SH-SY5Y (cell line): ENCODE data around the gene TNFRSF18.

Experiments used
- GATA2 ChIP-seq: IDR thresholded peaks from 2 replicates; pipeline ENCODE4 v1.6.1; 2011; ENCODE audit warnings: mild to moderate bottlenecking, low read depth, low read length
- GATA3 ChIP-seq: IDR thresholded peaks from 2 replicates; pipeline ENCODE4 v1.6.1; 2011; ENCODE audit warnings: low read depth, mild to moderate bottlenecking, low read length, moderate library complexity

GRCh38 chr1:1165900-1166421, 40.4 kb downstream of the TNFRSF18 start:
- TF ChIP-seq GATA3 (no peak), GATA2 (no peak)
